Fibroblast of lung (primary cell): ENCODE data around the gene PDK3. TPM values are rescaled to one million over a fixed set of nuclear protein-coding genes. Genes with fewer than 3 reads are reported as not detected.

Experiments used
- DNase-seq, 2 donors: peaks; one replicate each; pipeline versions ENCODE4 v3.0.0 to v3.0.0-alpha.2; 2010; ENCODE audit warnings: low read depth in 2 of 2
- H2AFZ ChIP-seq: 2 replicates; pipeline ENCODE4 v1.5.1; 2012; ENCODE audit warnings: low read length, control low read depth, inconsistent platforms
- H3K27ac ChIP-seq: 2 replicates; pipeline ENCODE4 v1.5.1; 2011; ENCODE audit warnings: low read length, control low read depth; ENCODE audit not compliant: insufficient read depth
- H3K27me3 ChIP-seq: 2 replicates; pipeline ENCODE4 v1.5.1; 2011; ENCODE audit warnings: mild to moderate bottlenecking, low read length; ENCODE audit not compliant: control insufficient read depth, insufficient read depth
- H3K36me3 ChIP-seq: 2 replicates; pipeline ENCODE4 v1.5.1; 2011; ENCODE audit warnings: low read length; ENCODE audit not compliant: control insufficient read depth, insufficient read depth
- H3K4me1 ChIP-seq: 2 replicates; pipeline ENCODE4 v1.5.1; 2011; ENCODE audit warnings: low read length; ENCODE audit not compliant: control insufficient read depth, insufficient read depth; ENCODE audit errors: extremely low read depth
- H3K4me2 ChIP-seq: 2 replicates; pipeline ENCODE4 v1.5.1; 2011; ENCODE audit warnings: low read length, control low read depth; ENCODE audit not compliant: insufficient read depth; ENCODE audit errors: extremely low read depth
- H3K4me3 ChIP-seq, 4 experiments: fragments of 200-600 bp in 1 of 4; sonication (generic) in 1 of 4; replicated peaks in 1 of 4; 2 replicates each; pipeline ENCODE4 v1.5.1; 2011 to 2016; ENCODE audit warnings: low read length in 4 of 4, low read depth in 3 of 4, mild to moderate bottlenecking in 3 of 4, control low read depth in 2 of 4, inconsistent platforms in 1 of 4, mixed read lengths in 1 of 4; ENCODE audit not compliant: insufficient read depth in 1 of 4; ENCODE audit errors: control extremely low read depth in 1 of 4
- H3K79me2 ChIP-seq: 2 replicates; pipeline ENCODE4 v1.5.1; 2012; ENCODE audit warnings: mild to moderate bottlenecking, low read length, inconsistent platforms; ENCODE audit not compliant: control insufficient read depth, insufficient read depth
- H3K9ac ChIP-seq: 2 replicates; pipeline ENCODE4 v1.5.1; 2011; ENCODE audit warnings: mild to moderate bottlenecking, low read length, control low read depth; ENCODE audit not compliant: insufficient read depth
- H3K9me3 ChIP-seq: 2 replicates; pipeline ENCODE4 v1.5.1; 2012; ENCODE audit warnings: low read depth, low read length; ENCODE audit not compliant: control insufficient read depth, insufficient read depth
- H4K20me1 ChIP-seq: 2 replicates; pipeline ENCODE4 v1.5.1; 2011; ENCODE audit warnings: low read length; ENCODE audit not compliant: control insufficient read depth, insufficient read depth; ENCODE audit errors: extremely low read depth
- EZH2 ChIP-seq: IDR thresholded peaks from 2 replicates; pipeline ENCODE4 v1.5.1; 2012; ENCODE audit warnings: low read length, control low read depth, mild to moderate bottlenecking; ENCODE audit errors: missing control alignments
- polyA plus RNA-seq, 2 donors: library from polyadenylated mRNA; depleted of rRNA in 1 of 2; stranded (reverse) in 1 of 2; unstranded in 1 of 2; fragments of >200 nt; gene quantifications; 2 replicates each; pipeline ENCODE4 v1.2.1, GENCODE V29; 2011 to 2012; ENCODE audit warnings: missing spikeins in 1 of 2
- total RNA-seq: library from RNA; depleted of rRNA; stranded (reverse); fragments of >200 nt; gene quantifications from 2 replicates; pipeline ENCODE4 v1.2.1, GENCODE V29; 2014
- TF ChIP-seq, protein P1 (sequence below), 2 donors: IDR thresholded peaks in 1 of 2; conservative IDR thresholded peaks in 1 of 2; 1 replicate in 1 of 2; 2 replicates in 1 of 2; pipeline ENCODE4 v1.5.1; 2011 to 2012; ENCODE audit warnings: low read length in 2 of 2, control low read depth in 1 of 2, inconsistent platforms in 1 of 2, low read depth in 1 of 2, mild to moderate bottlenecking in 1 of 2

PDK3 gene
- total and polyA plus RNA-seq, 2 donors (not counting 1 experiment from before 2014, with no cell fraction given) = 2.8 to 4.2 TPM

DNA sequence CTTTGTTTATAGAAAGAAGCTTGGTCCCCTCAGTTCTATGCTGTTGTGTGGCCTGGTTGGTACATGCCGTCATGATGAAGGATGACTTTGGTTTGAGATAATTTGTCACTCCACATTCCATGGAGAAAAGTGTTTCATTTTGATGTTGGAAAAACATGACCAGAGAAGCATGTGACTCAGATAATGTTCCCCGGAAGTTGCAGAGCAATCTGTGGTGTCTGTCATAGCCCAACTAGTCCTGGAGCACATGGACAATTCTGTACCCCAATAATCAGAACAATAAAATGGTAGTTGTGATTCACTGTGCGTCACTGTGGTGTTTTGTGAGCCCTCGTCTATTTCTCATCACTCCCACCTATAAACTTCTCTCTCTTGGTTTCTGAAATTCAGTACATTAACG is 85.1 kb downstream of the PDK3 start:
- Histone ChIP-seq H3K79me2 (no peaks in the 10 kb centered on the region), H3K9ac (no peak overlapping the region), H3K27me3 (no peaks in the 10 kb centered on the region), H3K4me1 (no peaks in the 10 kb centered on the region), H3K36me3 (no peaks in the 10 kb centered on the region), H2AFZ (no peak overlapping the region), H4K20me1 (no peaks in the 10 kb centered on the region), H3K9me3 (no peaks in the 10 kb centered on the region), H3K4me3 (no peak overlapping the region), H3K27ac (no peak overlapping the region), H3K4me2 (no peak overlapping the region)
- peak in 1 of 2 donors; percentile 44 for DNase-seq
- TF ChIP-seq, protein P1, sequence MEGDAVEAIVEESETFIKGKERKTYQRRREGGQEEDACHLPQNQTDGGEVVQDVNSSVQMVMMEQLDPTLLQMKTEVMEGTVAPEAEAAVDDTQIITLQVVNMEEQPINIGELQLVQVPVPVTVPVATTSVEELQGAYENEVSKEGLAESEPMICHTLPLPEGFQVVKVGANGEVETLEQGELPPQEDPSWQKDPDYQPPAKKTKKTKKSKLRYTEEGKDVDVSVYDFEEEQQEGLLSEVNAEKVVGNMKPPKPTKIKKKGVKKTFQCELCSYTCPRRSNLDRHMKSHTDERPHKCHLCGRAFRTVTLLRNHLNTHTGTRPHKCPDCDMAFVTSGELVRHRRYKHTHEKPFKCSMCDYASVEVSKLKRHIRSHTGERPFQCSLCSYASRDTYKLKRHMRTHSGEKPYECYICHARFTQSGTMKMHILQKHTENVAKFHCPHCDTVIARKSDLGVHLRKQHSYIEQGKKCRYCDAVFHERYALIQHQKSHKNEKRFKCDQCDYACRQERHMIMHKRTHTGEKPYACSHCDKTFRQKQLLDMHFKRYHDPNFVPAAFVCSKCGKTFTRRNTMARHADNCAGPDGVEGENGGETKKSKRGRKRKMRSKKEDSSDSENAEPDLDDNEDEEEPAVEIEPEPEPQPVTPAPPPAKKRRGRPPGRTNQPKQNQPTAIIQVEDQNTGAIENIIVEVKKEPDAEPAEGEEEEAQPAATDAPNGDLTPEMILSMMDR (conservative IDR thresholded peaks at IDR 0.05 in 1 of 2, IDR thresholded peaks at IDR 0.05 in 1 of 2; ENCODE audit: low read depth in 1 of 2, low read length in 2 of 2) = no peak
- TF ChIP-seq EZH2 = no peak

DNA sequence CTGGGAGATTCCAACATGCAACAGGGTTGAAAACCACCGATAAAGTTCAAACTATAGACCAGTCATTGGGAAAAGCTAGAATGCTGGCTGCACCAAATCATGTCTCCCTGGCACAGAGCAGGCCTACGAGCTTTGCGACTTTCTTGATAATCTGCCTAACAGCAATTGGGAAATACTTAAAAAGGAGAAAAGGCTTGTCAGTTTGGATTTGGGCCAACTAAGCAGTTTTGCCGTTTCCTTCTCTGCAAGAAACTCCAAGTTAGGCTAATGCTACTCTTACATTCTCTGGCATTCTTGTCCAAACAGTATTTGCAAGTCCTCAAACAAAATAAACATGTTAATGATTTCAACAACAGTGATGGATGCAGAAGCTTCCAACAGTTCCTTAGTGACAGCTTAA is 87.9 kb downstream of the PDK3 start:
- Histone ChIP-seq H3K4me3 (no peak overlapping the region), H2AFZ (no peak overlapping the region), H3K79me2 (no peaks in the 10 kb centered on the region), H3K9ac (no peak overlapping the region), H3K4me2 (no peak overlapping the region), H3K36me3 (no peaks in the 10 kb centered on the region), H3K4me1 (no peaks in the 10 kb centered on the region), H3K27ac (no peak overlapping the region), H4K20me1 (no peaks in the 10 kb centered on the region), H3K9me3 (no peaks in the 10 kb centered on the region), H3K27me3 (no peaks in the 10 kb centered on the region)
- peak in 1 of 2 donors; percentile 23 for DNase-seq
- TF ChIP-seq, protein P1 (conservative IDR thresholded peaks at IDR 0.05 in 1 of 2, IDR thresholded peaks at IDR 0.05 in 1 of 2; ENCODE audit: low read depth in 1 of 2, low read length in 2 of 2) = no peak
- no peak for TF ChIP-seq EZH2

DNA sequence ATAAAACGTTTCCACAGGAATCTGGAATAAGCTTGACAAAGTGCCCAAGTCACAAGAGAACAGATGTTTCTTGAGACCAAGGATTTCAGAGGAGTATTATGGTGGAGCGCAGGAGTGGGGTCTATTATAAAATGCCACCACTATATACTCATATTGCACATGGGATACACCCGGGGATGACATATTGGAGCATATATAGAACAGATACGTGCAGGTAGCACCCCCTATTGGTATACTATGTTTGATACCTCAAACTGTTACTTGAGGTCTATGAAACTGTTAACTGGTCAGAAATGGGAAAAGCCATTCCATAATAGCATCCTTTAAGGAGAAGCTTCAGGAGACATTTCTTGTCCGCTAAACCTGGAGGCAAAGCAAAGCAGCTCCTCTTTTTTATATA is 96.0 kb downstream of the PDK3 start:
- no peaks in the 10 kb centered on the region for H3K27me3 ChIP-seq
- no peak for DNase-seq
- no peak overlapping the region for H3K4me3 ChIP-seq
- H3K4me2 ChIP-seq = no peak overlapping the region
- H4K20me1 ChIP-seq = no peaks in the 10 kb centered on the region
- H3K79me2 ChIP-seq = no peaks in the 10 kb centered on the region
- TF ChIP-seq, protein P1 (conservative IDR thresholded peaks at IDR 0.05 in 1 of 2, IDR thresholded peaks at IDR 0.05 in 1 of 2; ENCODE audit: low read depth in 1 of 2, low read length in 2 of 2) = no peak
- no peak for TF ChIP-seq EZH2
- H2AFZ ChIP-seq = no peak overlapping the region
- no peak overlapping the region for H3K27ac ChIP-seq
- no peaks in the 10 kb centered on the region for H3K36me3 ChIP-seq
- no peaks in the 10 kb centered on the region for H3K4me1 ChIP-seq
- no peak overlapping the region for H3K9ac ChIP-seq
- no peaks in the 10 kb centered on the region for H3K9me3 ChIP-seq
